Upper lobe of left lung (tissue), 6 donors: Measurements from ENCODE around the gene BICRAL. TPM values are rescaled to one million over a fixed set of nuclear protein-coding genes. Genes with fewer than 3 reads are reported as not detected.

Experiments
- ATAC-seq, 2 donors: fragments of 200-7000 bp; cut with Tn5 transposase; one replicate each; pipeline ENCODE4 v1.9.1; 2022; ENCODE audit warnings: mild to moderate bottlenecking in 2 of 2, moderate library complexity in 2 of 2; ENCODE audit not compliant: low FRiP score in 2 of 2
- DNase-seq, 2 donors: peaks; one replicate each; pipeline ENCODE4 v3.0.0-alpha.2; 2019 to 2020
- H3K27ac ChIP-seq, 4 donors: fragments of 200-600 bp; sonication (generic); one replicate each; pipeline ENCODE4 v1.5.1; 2016 to 2019
- H3K27me3 ChIP-seq, 4 donors: fragments of 200-600 bp; sonication (generic); one replicate each; pipeline ENCODE4 v1.5.1; 2017 to 2019
- H3K36me3 ChIP-seq, 4 donors: fragments of 200-600 bp; sonication (generic); one replicate each; pipeline ENCODE4 v1.5.1; 2016 to 2019
- H3K4me1 ChIP-seq, 4 donors: fragments of 200-600 bp; sonication (generic); one replicate each; pipeline ENCODE4 v1.5.1; 2018 to 2019
- H3K4me3 ChIP-seq, 4 donors: fragments of 200-600 bp; sonication (generic); one replicate each; pipeline ENCODE4 v1.5.1; 2017 to 2019; ENCODE audit warnings: mild to moderate bottlenecking in 2 of 4, moderate library complexity in 1 of 4
- H3K9me3 ChIP-seq, 4 donors: fragments of 200-600 bp; sonication (generic); one replicate each; pipeline ENCODE4 v1.5.1; 2018 to 2019
- EP300 ChIP-seq, 4 donors: sonication (generic); formaldehyde crosslinking; IDR thresholded peaks; one replicate each; pipeline ENCODE4 v1.5.1; 2017; ENCODE audit warnings: antibody characterized with exemption in 4 of 4, control low read depth in 2 of 4
- POLR2A ChIP-seq, 4 donors: fragments of 450-650 bp; IDR thresholded peaks; one replicate each; pipeline ENCODE4 v1.5.1; 2016 to 2017; ENCODE audit warnings: antibody characterized with exemption in 4 of 4, mild to moderate bottlenecking in 2 of 4
- POLR2AphosphoS5 ChIP-seq, 2 donors: sonication (generic); formaldehyde crosslinking; IDR thresholded peaks; one replicate each; pipeline ENCODE4 v1.5.1; 2017; ENCODE audit warnings: antibody characterized with exemption in 2 of 2
- WGBS, 2 donors: methylation state at CpG; one replicate each; pipeline ENCODE4 v1.1.5; 2017 to 2018; 5-methylcytosine and 5-hydroxymethylcytosine counted together
- total RNA-seq, 6 donors: library from RNA; depleted of rRNA in 4 of 6; stranded (reverse); fragments of >200 nt in 4 of 6; gene quantifications; one replicate each; pipeline versions ENCODE4 v1.1.0 to v1.2.1, GENCODE V29; 2016 to 2021
- TF ChIP-seq, protein P1 (sequence below), 6 experiments: fragments of 450-650 bp in 4 of 6; fragments of 200-600 bp in 2 of 6; sonication (generic) in 2 of 6; IDR thresholded peaks; one replicate each; pipeline ENCODE4 v1.5.1; 2016 to 2019; ENCODE audit warnings: antibody characterized with exemption in 6 of 6
- donor health status: DM: no; HTN: no; CAD: no; lungs with moderate emphysema.
- donor health status: DM: no; HTN: yes; CAD: no; lungs with severe emphysema.

BICRAL gene
- total RNA-seq, 6 donors from 2014 or later = 11.1 to 23.8 (median 14.9) TPM

GRCh38 chr6:42761287-42762067 lies 20.4 kb upstream of the BICRAL start:
- WGBS, 2 donors = 88 to 89% methylated on average over 8 of the region's 8 CpGs
- TF ChIP-seq POLR2A (IDR thresholded peaks at IDR 0.05) (no peak), EP300 (IDR thresholded peaks at IDR 0.05) (no peak), POLR2AphosphoS5 (IDR thresholded peaks at IDR 0.05) (no peak)
- TF ChIP-seq, protein P1, sequence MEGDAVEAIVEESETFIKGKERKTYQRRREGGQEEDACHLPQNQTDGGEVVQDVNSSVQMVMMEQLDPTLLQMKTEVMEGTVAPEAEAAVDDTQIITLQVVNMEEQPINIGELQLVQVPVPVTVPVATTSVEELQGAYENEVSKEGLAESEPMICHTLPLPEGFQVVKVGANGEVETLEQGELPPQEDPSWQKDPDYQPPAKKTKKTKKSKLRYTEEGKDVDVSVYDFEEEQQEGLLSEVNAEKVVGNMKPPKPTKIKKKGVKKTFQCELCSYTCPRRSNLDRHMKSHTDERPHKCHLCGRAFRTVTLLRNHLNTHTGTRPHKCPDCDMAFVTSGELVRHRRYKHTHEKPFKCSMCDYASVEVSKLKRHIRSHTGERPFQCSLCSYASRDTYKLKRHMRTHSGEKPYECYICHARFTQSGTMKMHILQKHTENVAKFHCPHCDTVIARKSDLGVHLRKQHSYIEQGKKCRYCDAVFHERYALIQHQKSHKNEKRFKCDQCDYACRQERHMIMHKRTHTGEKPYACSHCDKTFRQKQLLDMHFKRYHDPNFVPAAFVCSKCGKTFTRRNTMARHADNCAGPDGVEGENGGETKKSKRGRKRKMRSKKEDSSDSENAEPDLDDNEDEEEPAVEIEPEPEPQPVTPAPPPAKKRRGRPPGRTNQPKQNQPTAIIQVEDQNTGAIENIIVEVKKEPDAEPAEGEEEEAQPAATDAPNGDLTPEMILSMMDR (IDR thresholded peaks at IDR 0.05) = no peak
- DNase-seq (no peak), ATAC-seq (no peak)
- Histone ChIP-seq H3K36me3 (peaks cover 0 to 13% (median 2%) of the 10 kb centered on the region in 4 donors), H3K4me3 (no peak overlapping the region), H3K4me1 (no peaks in the 10 kb centered on the region), H3K27me3 (no peaks in the 10 kb centered on the region), H3K9me3 (no peaks in the 10 kb centered on the region), H3K27ac (no peak overlapping the region)

GRCh38 chr6:42762426-42762859 lies 19.4 kb upstream of the BICRAL start:
- Histone ChIP-seq H3K9me3 (no peaks in the 10 kb centered on the region), H3K4me1 (no peaks in the 10 kb centered on the region), H3K4me3 (no peak overlapping the region), H3K27me3 (no peaks in the 10 kb centered on the region), H3K27ac (no peak overlapping the region), H3K36me3 (peaks cover 0 to 13% (median 2%) of the 10 kb centered on the region in 4 donors)
- no peak for DNase-seq
- WGBS, 2 donors = 89 to 93% methylated on average over 3 of the region's 3 CpGs
- ATAC-seq = no peak
- TF ChIP-seq, protein P1 (IDR thresholded peaks at IDR 0.05) = no peak
- TF ChIP-seq POLR2AphosphoS5 (IDR thresholded peaks at IDR 0.05) (no peak), EP300 (IDR thresholded peaks at IDR 0.05) (no peak), POLR2A (IDR thresholded peaks at IDR 0.05) (no peak)

- Histone ChIP-seq H3K36me3 (peaks cover 0 to 13% (median 2%) of the 10 kb centered on the region in 4 donors), H3K27me3 (no peaks in the 10 kb centered on the region), H3K9me3 (no peaks in the 10 kb centered on the region), H3K4me3 (no peak overlapping the region), H3K27ac (no peak overlapping the region), H3K4me1 (no peaks in the 10 kb centered on the region)
- ATAC-seq (no peak), DNase-seq (no peak)
- WGBS, 2 donors = 80% methylated on average over 3 of the region's 3 CpGs
- TF ChIP-seq POLR2AphosphoS5 (IDR thresholded peaks at IDR 0.05) (no peak), EP300 (IDR thresholded peaks at IDR 0.05) (no peak), POLR2A (IDR thresholded peaks at IDR 0.05) (no peak)
- TF ChIP-seq, protein P1 (IDR thresholded peaks at IDR 0.05) = no peak
These were observed 18.9 kb upstream of the BICRAL start for GRCh38 chr6:42762950-42763349.

DNA sequence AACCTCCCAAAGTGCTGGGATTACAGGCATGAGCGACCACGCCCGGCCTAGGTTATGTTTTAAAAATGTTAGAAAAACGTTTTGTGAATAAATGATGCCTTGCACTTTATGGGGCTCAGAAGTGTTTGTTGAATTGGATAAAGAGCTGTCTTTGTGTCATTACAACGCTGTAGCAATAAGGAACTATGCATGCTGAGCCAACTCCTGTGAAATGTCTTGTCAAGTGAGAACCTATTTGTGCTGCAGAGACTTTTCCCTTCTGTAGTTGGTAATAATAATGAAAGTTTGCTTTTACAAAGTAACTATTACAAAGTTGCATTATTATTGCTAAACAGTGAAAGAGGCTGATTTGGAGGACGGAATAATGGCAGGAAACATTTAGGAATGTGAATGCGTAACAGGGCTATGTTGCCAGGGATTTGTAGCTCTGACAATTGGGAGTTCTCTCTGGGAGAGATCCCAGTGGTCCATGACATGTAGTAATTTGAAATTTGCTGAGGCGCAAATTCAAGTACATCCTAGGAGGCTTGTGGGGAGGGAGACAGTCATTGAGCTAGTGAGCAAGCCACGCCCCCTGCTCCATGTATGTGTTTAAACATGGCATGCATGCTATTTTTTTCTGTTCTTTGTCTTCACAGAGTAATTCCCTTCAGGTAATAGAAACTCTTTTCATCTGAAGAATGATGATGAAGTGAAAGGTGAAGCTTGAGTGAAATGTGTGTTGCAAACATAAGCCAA lies 16.8 kb upstream of the BICRAL start:
- H3K4me3 ChIP-seq = no peak overlapping the region
- DNase-seq (no peak), ATAC-seq (no peak)
- H3K27ac ChIP-seq = no peak overlapping the region
- peaks cover 0 to 8% (median 0%) of the 10 kb centered on the region in 4 donors for H3K36me3 ChIP-seq
- TF ChIP-seq, protein P1 (IDR thresholded peaks at IDR 0.05) = no peak
- no peak for TF ChIP-seq EP300 (IDR thresholded peaks at IDR 0.05)
- no peak for TF ChIP-seq POLR2AphosphoS5 (IDR thresholded peaks at IDR 0.05)
- no peak for TF ChIP-seq POLR2A (IDR thresholded peaks at IDR 0.05)
- no peaks in the 10 kb centered on the region for H3K9me3 ChIP-seq
- WGBS, 2 donors = 82 to 89% methylated on average over 9 of the region's 9 CpGs
- no peaks in the 10 kb centered on the region for H3K27me3 ChIP-seq
- no peaks in the 10 kb centered on the region for H3K4me1 ChIP-seq
